Measurements from ENCODE around the gene GFOD2.

GRCh38 chr16:67678354-67679023 lies 40.6 kb downstream of the GFOD2 start:
- no peak for TF ChIP-seq EZH2 (IDR thresholded peaks at IDR 0.05; ENCODE audit: low read depth, unreplicated experiment)
- TF ChIP-seq CTCF (conservative IDR thresholded peaks at IDR 0.05; ENCODE audit: low read depth in 2 of 2) = no peak
- TF ChIP-seq EZH2phosphoT487 (IDR thresholded peaks at IDR 0.05; ENCODE audit: unreplicated experiment) = no peak
- no peak for TF ChIP-seq POLR2AphosphoS5 (IDR thresholded peaks at IDR 0.05; ENCODE audit: low read depth)
- TF ChIP-seq REST (IDR thresholded peaks at IDR 0.05; ENCODE audit: unreplicated experiment) = no peak
- TF ChIP-seq ZNF114 (CRISPR knock-in tag; IDR thresholded peaks at IDR 0.05) = no peak
- no peak for TF ChIP-seq NANOG (IDR thresholded peaks at IDR 0.05; ENCODE audit: borderline replicate concordance)
- TF ChIP-seq CREB1 (CRISPR knock-in tag; IDR thresholded peaks at IDR 0.05; ENCODE audit: low read depth) = no peak
- TF ChIP-seq ZNF331 (CRISPR knock-in tag; IDR thresholded peaks at IDR 0.05; ENCODE audit: low read depth) = no peak
- no peak for TF ChIP-seq STAT1 (IDR thresholded peaks at IDR 0.05; ENCODE audit: unreplicated experiment)
- TF ChIP-seq ETS1 (IDR thresholded peaks at IDR 0.05) = no peak
- TF ChIP-seq JUNB (IDR thresholded peaks at IDR 0.05; ENCODE audit: unreplicated experiment) = no peak

All from GM23338 (cell line).